ENCODE results near the gene GSK3A.

The GSK3A gene

DNA sequence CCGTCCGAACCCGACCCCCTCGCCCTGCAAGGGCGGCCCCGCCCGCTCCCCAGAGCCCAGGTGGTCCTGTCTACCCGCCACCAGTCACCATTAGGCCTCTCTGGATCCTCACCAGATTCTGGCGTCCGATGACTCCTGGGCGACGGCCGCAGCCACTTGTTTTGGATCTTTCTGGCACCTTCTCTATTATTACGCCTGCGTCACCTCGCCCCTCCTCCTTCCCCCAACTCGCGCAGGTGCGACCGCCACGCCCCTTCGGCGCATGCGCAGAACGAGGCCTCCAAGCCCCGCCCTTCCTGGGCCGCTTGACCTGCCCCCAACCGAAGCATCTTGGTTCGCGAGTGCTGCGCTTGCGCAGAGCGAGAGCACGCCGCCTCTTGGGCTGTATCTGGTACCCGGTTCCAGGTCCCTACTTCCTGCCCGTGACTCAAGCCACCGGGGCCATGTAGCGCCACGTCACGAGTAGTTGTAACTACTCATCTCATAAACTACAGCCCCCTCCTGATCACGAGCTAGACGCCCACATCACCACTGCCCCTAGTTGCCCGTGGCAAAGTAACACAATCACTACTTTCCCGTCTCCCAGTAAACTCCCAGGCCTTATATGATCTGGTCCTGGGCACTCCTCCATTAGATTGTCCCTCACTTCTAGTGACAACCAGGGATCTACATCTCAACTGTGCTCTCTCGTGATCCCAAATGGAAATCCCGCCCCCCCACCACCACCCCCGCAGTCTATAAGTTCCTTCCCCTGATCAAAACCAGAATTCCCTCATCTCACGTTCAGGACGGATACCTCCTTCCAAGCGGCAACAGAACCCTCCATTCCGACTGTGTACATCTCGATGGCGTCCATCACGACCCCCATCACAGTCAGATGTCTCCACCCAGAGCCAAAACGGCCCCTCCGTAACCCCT is 24.6 kb downstream of the GSK3A start, which contains the start of gene DEDD2:
DEDD2 (minus strand) TSS at position 158 of the 918 bp plus-strand sequence. CDS start 670 bp downstream, outside the sequence.
- no peaks in the 10 kb centered on the region; the same call in 1 of the 2 replicates for H3K36me3 ChIP-seq (ENCODE audit: insufficient read depth)
- peaks cover 53% of the 10 kb centered on the region for H3K79me2 ChIP-seq (ENCODE audit: insufficient read depth, low read depth)
- H3K4me3 ChIP-seq (IDR thresholded peaks at IDR 0.05; ENCODE audit: insufficient read depth, low read depth, low read length): peak within 1 kb of the TSS; percentile 29
- peak within 1 kb of the TSS; percentile 99 for H3K4me2 ChIP-seq
- peaks cover 4% of the 10 kb centered on the region; the same call in 1 of the 2 replicates for H4K20me1 ChIP-seq (ENCODE audit: insufficient read depth)
- peak within 1 kb of the TSS; percentile 88; the same call in 1 of the 2 replicates for H2AFZ ChIP-seq (ENCODE audit: low read depth)
- TF ChIP-seq CTCF (conservative IDR thresholded peaks at IDR 0.05; ENCODE audit: low read depth, low read length): no peak
- H3K27ac ChIP-seq: peak within 1 kb of the TSS; percentile 44
- H3K9ac ChIP-seq: peak within 1 kb of the TSS; percentile 66
- H3K27me3 ChIP-seq (ENCODE audit: insufficient read depth, low read depth): no peaks in the 10 kb centered on the region
- H3K4me1 ChIP-seq (ENCODE audit: low read depth, poor library complexity, severe bottlenecking): peaks cover 38% of the 10 kb centered on the region

DNA sequence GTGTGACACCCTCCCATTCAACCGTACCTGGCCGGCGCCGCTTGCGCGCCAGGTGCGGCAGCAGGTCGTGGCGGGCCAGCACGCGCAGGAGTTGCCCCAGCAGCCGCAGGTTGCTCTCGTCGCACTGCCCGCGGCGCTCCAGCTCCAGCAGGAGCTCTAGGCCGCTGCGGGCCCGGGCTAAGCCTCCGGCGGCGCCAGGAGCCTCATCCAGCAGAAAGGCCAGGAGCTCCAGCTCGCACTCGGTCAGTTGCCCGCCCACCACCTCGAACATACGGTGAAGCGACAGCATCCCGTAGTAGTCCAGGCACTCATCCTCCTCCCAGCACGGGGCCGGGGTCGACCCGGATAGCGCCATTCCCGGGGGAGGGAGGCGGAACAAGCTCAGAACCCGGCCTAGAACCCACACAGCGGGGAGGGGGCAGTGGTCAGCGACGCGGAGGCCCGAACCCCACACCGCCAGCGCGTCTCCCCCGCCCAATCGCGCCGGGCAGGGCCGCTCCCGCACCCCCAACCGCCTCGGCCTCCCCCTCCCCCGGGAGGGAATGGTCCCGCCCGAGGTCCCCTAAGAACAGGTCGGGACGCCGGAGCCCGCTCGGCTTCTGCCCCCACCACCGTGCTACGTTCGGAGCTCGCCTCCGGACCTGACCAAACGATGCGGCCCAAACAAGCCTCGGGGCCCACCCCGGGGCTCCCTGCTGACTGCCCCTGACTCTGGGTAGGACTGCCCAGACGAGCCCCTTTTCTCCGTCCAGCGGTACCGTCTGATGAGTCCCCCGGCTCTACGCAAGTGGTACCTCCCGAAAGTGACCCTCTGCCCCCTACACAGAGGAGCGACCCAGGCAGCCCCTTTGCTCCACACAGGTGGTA is 25.5 kb downstream of the GSK3A start:
- Histone ChIP-seq H3K27me3 (ENCODE audit: insufficient read depth, low read depth) (no peaks in the 10 kb centered on the region), H3K36me3 (ENCODE audit: insufficient read depth) (no peaks in the 10 kb centered on the region; the same call in 1 of the 2 replicates), H3K4me3 (IDR thresholded peaks at IDR 0.05; ENCODE audit: insufficient read depth, low read depth, low read length) (peak overlapping the region; percentile 29), H3K4me2 (peak overlapping the region; percentile 99), H3K79me2 (ENCODE audit: insufficient read depth, low read depth) (peaks cover 44% of the 10 kb centered on the region), H3K27ac (peak overlapping the region; percentile 44), H3K9ac (peak overlapping the region; percentile 66), H4K20me1 (ENCODE audit: insufficient read depth) (peaks cover 4% of the 10 kb centered on the region; the same call in 1 of the 2 replicates), H2AFZ (ENCODE audit: low read depth) (peak overlapping the region; percentile 88; the same call in 1 of the 2 replicates), H3K4me1 (ENCODE audit: low read depth, poor library complexity, severe bottlenecking) (peaks cover 38% of the 10 kb centered on the region)
- no peak for TF ChIP-seq CTCF (conservative IDR thresholded peaks at IDR 0.05; ENCODE audit: low read depth, low read length)

- Histone ChIP-seq H3K4me1 (ENCODE audit: low read depth, poor library complexity, severe bottlenecking) (peaks cover 29% of the 10 kb centered on the region), H3K36me3 (ENCODE audit: insufficient read depth) (no peaks in the 10 kb centered on the region; the same call in none of the 2 replicates), H3K79me2 (ENCODE audit: insufficient read depth, low read depth) (peaks cover 27% of the 10 kb centered on the region; the same call in 1 of the 2 replicates), H4K20me1 (ENCODE audit: insufficient read depth) (peaks cover 4% of the 10 kb centered on the region; the same call in 1 of the 2 replicates), H2AFZ (ENCODE audit: low read depth) (no peak overlapping the region), H3K27me3 (ENCODE audit: insufficient read depth, low read depth) (no peaks in the 10 kb centered on the region), H3K4me2 (peak overlapping the region; percentile 14; the same call in 1 of the 2 replicates), H3K27ac (no peak overlapping the region), H3K4me3 (IDR thresholded peaks at IDR 0.05; ENCODE audit: insufficient read depth, low read depth, low read length) (no peak overlapping the region), H3K9ac (no peak overlapping the region)
- TF ChIP-seq CTCF (conservative IDR thresholded peaks at IDR 0.05; ENCODE audit: low read depth, low read length): no peak
Observed at GRCh38 chr19:42214810-42215485, 27.5 kb downstream of the GSK3A start.

DNA sequence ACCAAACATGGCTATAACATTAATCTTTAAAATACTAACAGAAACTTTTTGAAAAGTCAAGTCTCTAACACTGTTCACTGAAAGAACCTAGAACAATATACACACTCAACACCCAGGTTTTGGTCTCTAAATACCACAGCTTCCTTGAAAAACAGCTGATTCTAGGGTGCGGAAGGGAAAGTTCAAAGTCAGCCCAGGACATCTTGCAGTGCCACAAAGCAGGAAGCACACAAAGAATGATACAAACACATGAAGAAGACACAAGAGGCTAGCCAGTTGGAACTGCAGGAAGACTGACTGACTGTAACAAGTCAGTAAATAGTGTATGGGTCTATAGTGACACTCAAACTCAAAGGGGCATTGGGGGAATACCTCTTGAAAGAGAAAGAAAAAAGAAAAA is 29.5 kb downstream of the GSK3A start:
- no peaks in the 10 kb centered on the region for H3K27me3 ChIP-seq (ENCODE audit: insufficient read depth, low read depth)
- no peaks in the 10 kb centered on the region; the same call in none of the 2 replicates for H3K36me3 ChIP-seq (ENCODE audit: insufficient read depth)
- no peak overlapping the region for H3K9ac ChIP-seq
- no peak overlapping the region for H3K27ac ChIP-seq
- no peak overlapping the region for H3K4me3 ChIP-seq (IDR thresholded peaks at IDR 0.05; ENCODE audit: insufficient read depth, low read depth, low read length)
- peaks cover 4% of the 10 kb centered on the region; the same call in 1 of the 2 replicates for H4K20me1 ChIP-seq (ENCODE audit: insufficient read depth)
- no peak for TF ChIP-seq CTCF (conservative IDR thresholded peaks at IDR 0.05; ENCODE audit: low read depth, low read length)
- H3K79me2 ChIP-seq (ENCODE audit: insufficient read depth, low read depth): peaks cover 27% of the 10 kb centered on the region; the same call in 1 of the 2 replicates
- no peak overlapping the region for H3K4me2 ChIP-seq
- peaks cover 14% of the 10 kb centered on the region for H3K4me1 ChIP-seq (ENCODE audit: low read depth, poor library complexity, severe bottlenecking)
- H2AFZ ChIP-seq (ENCODE audit: low read depth): no peak overlapping the region
